22Rv1 (cell line): ENCODE data around the gene GLRA2.
"Not testable (repeated sequence)": the region's sequence is repeated elsewhere in the genome, so short reads cannot be mapped to it uniquely, and the experiment has no call there.

Experiments used
- CTCF ChIP-seq: fragments of 450-650 bp; IDR thresholded peaks from 2 replicates; pipeline ENCODE4 v1.5.1; 2017; ENCODE audit warnings: mild to moderate bottlenecking
- ZFX ChIP-seq: fragments of 450-650 bp; IDR thresholded peaks from 2 replicates; pipeline ENCODE4 v1.6.1; 2017; ENCODE audit warnings: antibody characterized with exemption, borderline replicate concordance

GRCh38 chrX:14612450-14612849 lies 83.1 kb downstream of the GLRA2 start:
- not testable (repeated sequence) for TF ChIP-seq CTCF, ZFX
